ENCODE data around the gene CTU2.

DNA sequence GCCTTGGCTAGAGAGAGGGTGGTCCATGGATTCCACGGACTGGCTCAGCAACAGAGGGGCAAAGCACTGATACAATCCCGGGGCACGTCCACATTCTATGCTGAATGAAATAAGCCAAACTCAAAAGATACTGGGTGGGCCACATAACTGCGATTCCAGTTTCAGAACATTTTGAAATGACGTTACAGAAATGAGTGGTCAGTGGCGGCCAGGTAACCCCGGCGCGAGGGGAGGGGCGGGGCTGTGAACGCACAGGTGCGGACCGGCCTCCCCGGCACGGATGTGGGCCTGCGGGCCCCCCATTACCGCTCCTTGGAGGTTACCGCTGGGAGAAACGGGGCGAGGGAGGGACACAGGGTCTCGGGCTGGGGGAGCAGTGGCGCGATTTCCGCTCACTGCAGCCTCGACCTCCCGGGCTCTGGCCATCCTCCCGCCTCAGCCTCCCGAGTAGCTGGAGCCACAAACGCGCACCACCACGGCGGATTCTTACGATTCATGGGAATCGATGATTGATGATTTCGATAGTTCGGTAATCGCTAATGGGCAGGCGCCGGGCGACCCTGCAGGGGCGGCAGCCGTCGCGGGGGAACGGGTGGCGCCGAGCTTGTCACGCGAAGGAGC lies 44.0 kb upstream of the CTU2 start:
- TF ChIP-seq PATZ1 (CRISPR knock-in tag; IDR thresholded peaks at IDR 0.05; ENCODE audit: borderline replicate concordance), result no peak
- no peak for TF ChIP-seq ZC3H10 (CRISPR knock-in tag; IDR thresholded peaks at IDR 0.05)
- TF ChIP-seq, protein P1, sequence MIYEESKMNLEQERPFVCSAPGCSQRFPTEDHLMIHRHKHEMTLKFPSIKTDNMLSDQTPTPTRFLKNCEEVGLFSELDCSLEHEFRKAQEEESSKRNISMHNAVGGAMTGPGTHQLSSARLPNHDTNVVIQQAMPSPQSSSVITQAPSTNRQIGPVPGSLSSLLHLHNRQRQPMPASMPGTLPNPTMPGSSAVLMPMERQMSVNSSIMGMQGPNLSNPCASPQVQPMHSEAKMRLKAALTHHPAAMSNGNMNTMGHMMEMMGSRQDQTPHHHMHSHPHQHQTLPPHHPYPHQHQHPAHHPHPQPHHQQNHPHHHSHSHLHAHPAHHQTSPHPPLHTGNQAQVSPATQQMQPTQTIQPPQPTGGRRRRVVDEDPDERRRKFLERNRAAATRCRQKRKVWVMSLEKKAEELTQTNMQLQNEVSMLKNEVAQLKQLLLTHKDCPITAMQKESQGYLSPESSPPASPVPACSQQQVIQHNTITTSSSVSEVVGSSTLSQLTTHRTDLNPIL (CRISPR knock-in tag; IDR thresholded peaks at IDR 0.05; ENCODE audit: low read depth), result no peak
- no peak for TF ChIP-seq ZFP30 (CRISPR knock-in tag; IDR thresholded peaks at IDR 0.05)
- TF ChIP-seq TOX (CRISPR knock-in tag; IDR thresholded peaks at IDR 0.05; ENCODE audit: borderline replicate concordance), result no peak
- no peak for TF ChIP-seq TCF4 (CRISPR knock-in tag; IDR thresholded peaks at IDR 0.05; ENCODE audit: borderline replicate concordance)
- TF ChIP-seq CSDC2 (CRISPR knock-in tag; IDR thresholded peaks at IDR 0.05), result no peak
- no peak for TF ChIP-seq PPARA (CRISPR knock-in tag; IDR thresholded peaks at IDR 0.05; ENCODE audit: borderline replicate concordance)
- TF ChIP-seq ZNF70 (CRISPR knock-in tag; IDR thresholded peaks at IDR 0.05), result no peak
- TF ChIP-seq RARB (CRISPR knock-in tag; IDR thresholded peaks at IDR 0.05), result no peak
